Dermis blood vessel endothelial cell (primary cell): Measurements from ENCODE around the gene LIPA. TPM values are rescaled to one million over a fixed set of nuclear protein-coding genes. Genes with fewer than 3 reads are reported as not detected.
A peak's percentile ranks its signal among the peaks of the same experiment; 100 is the strongest.

Source experiments
- DNase-seq: peaks from one replicate; pipeline ENCODE4 v3.0.0; 2010
- total RNA-seq: library from RNA; depleted of rRNA; stranded (reverse); fragments of >200 nt; gene quantifications from 2 replicates; pipeline ENCODE4 v1.2.3, GENCODE V29; 2014

The LIPA gene
- total RNA-seq, 1 donor from 2014 or later: 101 TPM

GRCh38 chr10:89238956-89239644 is 12.5 kb downstream of the LIPA start:
- DNase-seq: no peak

DNA sequence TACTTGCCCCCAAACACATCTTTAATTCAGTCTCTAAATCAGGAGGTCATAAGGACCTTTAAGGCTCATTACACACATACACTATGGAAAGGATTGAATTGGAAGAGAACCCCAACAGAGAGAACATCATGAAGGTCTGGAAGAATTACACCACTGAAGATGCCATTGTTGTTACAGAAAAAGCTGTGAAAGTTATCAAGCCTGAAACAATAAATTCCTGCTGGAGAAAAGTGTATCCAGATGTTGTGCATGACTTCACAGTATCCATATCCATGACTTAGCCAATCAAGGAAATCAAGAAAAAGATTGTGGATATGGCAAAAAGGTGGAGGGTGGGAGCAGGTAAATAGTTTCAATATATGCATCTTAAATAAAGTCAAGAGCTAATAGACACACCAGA is 13.7 kb downstream of the LIPA start:
- DNase-seq: no peak

- no peak for DNase-seq
Observed at GRCh38 chr10:89236226-89236797, 15.3 kb downstream of the LIPA start.

GRCh38 chr10:89235073-89235798 is 16.3 kb downstream of the LIPA start:
- DNase-seq: no peak

GRCh38 chr10:89233033-89233432 is 18.5 kb downstream of the LIPA start:
- DNase-seq: no peak

DNA sequence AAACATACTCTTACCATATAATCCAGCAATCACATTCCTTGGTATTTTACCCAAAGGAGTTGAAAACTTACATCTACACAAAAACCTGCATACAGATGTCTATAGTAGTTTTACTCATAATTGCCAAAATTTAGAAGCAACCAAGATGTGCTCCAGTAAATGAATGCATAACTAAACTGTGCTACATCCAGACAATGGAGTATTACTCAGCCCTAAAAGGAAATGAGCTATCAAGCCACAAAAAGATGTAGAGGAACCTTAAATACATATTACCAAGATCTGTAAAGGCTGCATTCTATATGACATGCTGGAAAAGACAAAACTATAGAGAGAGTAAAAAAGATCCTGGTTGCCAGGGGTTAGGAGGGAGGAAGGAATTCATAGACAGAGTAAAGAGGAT is 22.6 kb downstream of the LIPA start:
- DNase-seq: no peak

DNA sequence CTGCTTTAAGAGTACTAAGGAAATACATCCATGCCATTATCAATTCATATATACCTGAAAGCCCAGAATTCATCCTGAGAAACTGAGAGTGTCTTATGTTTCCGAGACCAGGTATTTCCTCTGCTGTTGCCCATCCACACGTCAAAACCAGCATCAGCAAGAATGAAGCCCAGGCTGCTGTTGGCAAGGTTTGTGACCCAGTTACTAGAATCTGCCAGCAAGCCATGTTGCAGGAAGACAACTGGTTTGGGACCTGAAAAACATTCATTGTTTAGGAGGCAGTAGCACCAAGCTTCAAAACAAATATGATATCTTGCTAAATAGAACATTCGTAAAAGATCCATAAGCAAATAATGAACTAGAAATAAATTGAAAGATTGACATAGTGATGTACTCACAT is 23.4 kb downstream of the LIPA start:
- no peak for DNase-seq

DNA sequence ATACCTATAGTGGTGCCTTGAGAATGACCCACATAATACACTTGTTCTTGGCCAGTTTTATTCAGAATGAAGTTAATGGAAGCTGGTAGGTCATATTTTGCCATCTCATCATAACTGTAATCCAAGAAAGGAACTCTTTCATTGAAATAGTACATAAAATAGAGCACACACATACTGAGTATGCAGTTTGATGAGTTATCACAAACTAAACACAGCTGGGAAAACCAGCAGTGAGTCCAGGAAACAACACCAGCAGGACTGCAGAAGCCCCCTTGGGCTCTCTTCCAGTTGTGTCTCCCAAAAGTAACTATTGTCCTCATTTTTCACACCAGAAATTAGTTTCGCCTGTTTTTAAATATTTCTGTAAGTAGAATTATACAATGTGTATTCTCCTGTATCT is 24.7 kb downstream of the LIPA start:
- no peak for DNase-seq

- DNase-seq: peak; percentile 83
Observed at GRCh38 chr10:89224739-89225443, 26.7 kb downstream of the LIPA start.

- DNase-seq: no peak
Observed at GRCh38 chr10:89221919-89222318, 29.7 kb downstream of the LIPA start.

GRCh38 chr10:89219513-89220218 is 31.9 kb downstream of the LIPA start:
- DNase-seq: no peak

DNA sequence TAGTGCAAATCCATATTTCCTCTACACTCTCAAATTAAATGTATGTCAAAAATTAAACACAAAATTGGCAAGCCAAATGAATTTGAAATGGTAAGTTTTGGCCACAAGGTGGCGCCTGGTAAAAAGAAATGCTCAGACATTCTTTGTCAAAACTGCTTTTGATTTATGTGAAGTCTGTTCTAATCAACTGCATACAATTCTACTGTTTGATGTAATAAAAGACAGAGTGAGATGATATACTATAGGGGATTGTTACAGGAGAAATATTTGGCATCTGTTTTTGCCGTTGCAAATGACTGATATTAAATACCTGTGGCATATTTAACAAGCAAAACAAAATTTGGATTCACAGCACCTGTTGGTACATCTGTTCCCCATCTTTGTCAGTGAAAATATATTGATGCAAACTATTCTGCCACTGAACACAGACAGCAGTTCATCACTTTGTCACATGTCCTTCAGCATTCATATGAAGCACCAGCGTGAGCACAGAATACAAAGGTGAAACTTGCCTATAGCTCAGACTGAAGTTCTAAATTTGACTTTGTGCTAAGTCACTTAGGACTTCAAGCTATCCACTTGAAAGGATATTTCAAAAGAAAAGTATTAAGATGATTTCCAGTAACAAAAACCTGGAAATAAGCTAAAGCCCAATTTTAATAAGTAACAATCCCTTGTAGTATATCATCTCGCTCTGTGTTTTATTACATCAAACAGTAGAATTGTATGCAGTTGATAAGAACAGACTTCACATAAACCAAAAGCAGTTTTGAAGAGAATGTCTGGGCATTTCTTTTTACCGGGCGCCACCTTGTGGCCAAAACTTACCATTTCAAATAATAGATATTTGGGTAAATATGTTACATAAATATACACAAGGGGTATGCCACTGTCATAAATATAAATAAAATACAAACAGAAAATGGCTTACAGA is 34.3 kb downstream of the LIPA start:
- DNase-seq: peak; percentile 78

DNA sequence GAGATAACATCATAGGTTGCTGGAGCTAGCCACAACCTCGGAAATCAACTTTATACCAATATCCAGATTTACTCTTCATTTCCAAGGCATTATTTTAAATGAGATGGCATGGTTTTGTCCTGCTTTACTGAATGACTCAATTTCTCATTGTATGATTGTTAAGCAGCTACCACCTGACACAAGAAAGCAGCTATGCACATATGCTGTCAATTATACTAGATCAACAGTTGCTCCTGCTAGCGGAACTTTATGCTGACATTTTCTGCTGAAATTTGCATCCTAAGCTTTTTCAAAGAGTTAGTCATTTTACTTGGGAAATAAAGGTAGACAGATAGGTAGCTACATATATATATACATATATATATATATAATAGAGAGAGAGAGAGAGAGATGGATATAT is 35.5 kb downstream of the LIPA start:
- DNase-seq: no peak

GRCh38 chr10:89215511-89215910 is 36.1 kb downstream of the LIPA start:
- no peak for DNase-seq

GRCh38 chr10:89214566-89215165 is 36.9 kb downstream of the LIPA start:
- no peak for DNase-seq

DNA sequence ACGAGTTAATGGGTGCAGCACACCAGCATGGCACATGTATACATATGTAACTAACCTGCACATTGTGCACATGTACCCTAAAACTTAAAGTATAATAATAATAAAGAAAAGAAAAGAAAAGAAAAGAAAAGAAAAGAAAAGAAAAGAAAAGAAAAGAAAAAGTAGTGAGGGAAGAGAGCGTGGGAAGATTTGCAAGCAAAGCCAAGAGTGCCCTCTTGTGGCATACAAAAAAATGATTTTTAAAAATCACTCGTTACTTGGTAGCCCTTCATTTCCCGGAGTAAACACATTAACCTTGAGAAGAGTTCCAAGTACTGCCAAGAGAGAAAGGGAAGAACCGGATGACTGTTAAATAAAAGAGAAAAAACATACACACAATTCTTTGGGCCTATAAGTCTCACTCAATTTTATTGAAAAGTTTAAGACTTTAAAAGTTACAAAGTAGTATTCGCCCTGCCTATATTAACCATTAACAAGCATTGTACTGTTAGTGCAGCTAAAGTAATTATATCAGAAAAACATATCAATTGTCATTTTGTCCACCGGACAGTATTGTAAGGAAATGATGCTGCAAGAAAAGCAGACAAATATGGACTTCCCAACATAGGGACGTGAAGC is 38.3 kb downstream of the LIPA start:
- peak; percentile 68 for DNase-seq

DNA sequence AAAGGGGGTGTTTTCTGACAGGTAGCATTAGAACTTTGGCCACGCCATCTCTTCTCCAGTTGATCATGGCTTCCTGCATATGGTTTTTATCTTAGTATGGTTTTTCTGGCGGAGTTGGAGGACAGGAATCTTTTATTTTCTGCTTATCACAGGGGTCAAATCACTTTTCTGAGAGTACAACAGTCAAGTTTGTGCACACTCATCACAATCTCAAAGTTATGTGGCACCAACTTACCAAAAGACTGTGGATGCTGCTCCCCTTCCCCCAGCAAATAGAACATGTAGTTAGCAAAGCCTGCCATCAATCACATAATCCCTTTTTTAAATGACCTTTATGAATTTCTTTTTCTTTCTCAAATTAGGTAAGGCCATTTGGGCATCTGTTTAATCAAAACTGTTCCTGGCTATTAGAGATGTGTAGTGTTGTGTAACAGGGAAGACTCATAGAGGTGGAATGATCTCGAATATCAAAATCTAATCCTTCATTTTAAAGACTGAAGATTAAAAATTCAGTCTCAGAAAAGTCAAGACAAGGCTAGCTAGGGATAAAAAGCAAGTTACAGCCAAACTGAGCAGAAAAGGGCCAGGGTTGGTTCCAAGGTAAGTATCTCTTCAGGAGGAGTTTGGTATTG is 40.7 kb downstream of the LIPA start:
- no peak for DNase-seq

GRCh38 chr10:89209718-89210117 is 41.9 kb downstream of the LIPA start:
- DNase-seq: no peak

GRCh38 chr10:89207801-89208551 is 43.6 kb downstream of the LIPA start:
- DNase-seq: peak; percentile 51
